HG03108 (cell line): Measurements from ENCODE around the gene PLS1.
"Not testable (repeated sequence)": the region's sequence is repeated elsewhere in the genome, so short reads cannot be mapped to it uniquely, and the experiment has no call there.

Source experiments
- ATAC-seq: cut with Tn5 transposase; IDR thresholded peaks from one replicate; pipeline ENCODE4 v1.9.1; 2021; ENCODE audit warnings: moderate library complexity; ENCODE audit not compliant: unreplicated experiment

Gene PLS1

GRCh38 chr3:142595951-142596725 is at the start of gene PLS1:
Gene PLS1, plus strand, starts transcription at chr3:142596393. Its CDS starts 67,845 bp downstream, at chr3:142664238.
- ATAC-seq = peak; percentile 88

GRCh38 chr3:142549986-142550385 is 46.2 kb upstream of the PLS1 start:
- no peak for ATAC-seq

- not testable (repeated sequence) for ATAC-seq
These were observed 43.6 kb upstream of the PLS1 start for GRCh38 chr3:142552579-142552978.

GRCh38 chr3:142553741-142554140 is 42.5 kb upstream of the PLS1 start:
- ATAC-seq = no peak

- no peak for ATAC-seq
These were observed 36.1 kb upstream of the PLS1 start for GRCh38 chr3:142560118-142560517.

GRCh38 chr3:142563496-142563997 is 32.6 kb upstream of the PLS1 start:
- ATAC-seq = no peak

GRCh38 chr3:142566096-142566495 is 30.1 kb upstream of the PLS1 start:
- ATAC-seq = no peak

- no peak for ATAC-seq
These were observed 27.7 kb upstream of the PLS1 start for GRCh38 chr3:142568393-142569017.

GRCh38 chr3:142569422-142569821 is 26.8 kb upstream of the PLS1 start:
- ATAC-seq = not testable (repeated sequence)

- ATAC-seq = not testable (repeated sequence)
These were observed 22.0 kb upstream of the PLS1 start for GRCh38 chr3:142574223-142574622.

GRCh38 chr3:142574665-142575064 is 21.5 kb upstream of the PLS1 start:
- ATAC-seq = no peak

- no peak for ATAC-seq
These were observed 19.4 kb upstream of the PLS1 start for GRCh38 chr3:142576792-142577191.

GRCh38 chr3:142577696-142578328 is 18.4 kb upstream of the PLS1 start:
- no peak for ATAC-seq

GRCh38 chr3:142578329-142579223 is 17.6 kb upstream of the PLS1 start, which contains the start of gene ATR:
Gene ATR, minus strand, starts transcription at chr3:142578733. Its CDS starts 29 bp downstream, at chr3:142578704.
- peak; percentile 96 for ATAC-seq

- ATAC-seq = no peak
These were observed 16.2 kb upstream of the PLS1 start for GRCh38 chr3:142580061-142580423.

- not testable (repeated sequence) for ATAC-seq
These were observed 15.1 kb upstream of the PLS1 start for GRCh38 chr3:142581070-142581469.

GRCh38 chr3:142586803-142587406 is 9.3 kb upstream of the PLS1 start:
- ATAC-seq = no peak

GRCh38 chr3:142588703-142589102 is 7.5 kb upstream of the PLS1 start:
- no peak for ATAC-seq

GRCh38 chr3:142592268-142592667 is 3.9 kb upstream of the PLS1 start:
- ATAC-seq = not testable (repeated sequence)

- no peak for ATAC-seq
These were observed 1.1 kb upstream of the PLS1 start for GRCh38 chr3:142595141-142595540.
